SK-N-SH treated with all-trans-retinoic acid at 6 μM for 48 hours (cell line): ENCODE measurements around the gene DAB1.

Experiments
- BACH2 ChIP-seq: fragments of 250-450 bp; sonication (Bioruptor Pico); IDR thresholded peaks from 2 replicates; pipeline ENCODE4 v1.9.0; 2021; ENCODE audit warnings: mild to moderate bottlenecking, borderline replicate concordance
- CREB5 ChIP-seq: fragments of 250-450 bp; sonication (Bioruptor Pico); IDR thresholded peaks from 2 replicates; pipeline ENCODE4 v1.5.1; 2020; ENCODE audit warnings: low read depth, mild to moderate bottlenecking, moderate library complexity
- CSDC2 ChIP-seq: fragments of 250-450 bp; sonication (Bioruptor Pico); IDR thresholded peaks from 2 replicates; pipeline ENCODE4 v1.5.0; 2020; ENCODE audit warnings: mild to moderate bottlenecking, moderate library complexity
- ESRRG ChIP-seq: fragments of 250-450 bp; sonication (Bioruptor Pico); IDR thresholded peaks from 2 replicates; pipeline ENCODE4 v1.6.1; 2021; ENCODE audit warnings: mild to moderate bottlenecking
- PPARA ChIP-seq: fragments of 250-450 bp; sonication (Bioruptor Pico); IDR thresholded peaks from 2 replicates; pipeline ENCODE4 v1.5.0; 2020; ENCODE audit warnings: mild to moderate bottlenecking, borderline replicate concordance
- RARB ChIP-seq: fragments of 250-450 bp; sonication (Bioruptor Pico); IDR thresholded peaks from 2 replicates; pipeline ENCODE4 v1.8.0; 2021; ENCODE audit warnings: mild to moderate bottlenecking, moderate library complexity
- SNAI2 ChIP-seq: fragments of 250-450 bp; sonication (Bioruptor Pico); IDR thresholded peaks from 2 replicates; pipeline ENCODE4 v1.5.0; 2020; ENCODE audit warnings: mild to moderate bottlenecking, moderate library complexity
- ZFP3 ChIP-seq: fragments of 250-450 bp; sonication (Bioruptor Pico); IDR thresholded peaks from 2 replicates; pipeline ENCODE4 v1.5.0; 2020; ENCODE audit warnings: mild to moderate bottlenecking, moderate library complexity
- ZFP30 ChIP-seq: fragments of 450-650 bp; formaldehyde crosslinking; IDR thresholded peaks from 2 replicates; pipeline ENCODE4 v1.5.0; 2022; ENCODE audit warnings: mild to moderate bottlenecking, moderate library complexity

GRCh38 chr1:57393058-57393584 lies 30.7 kb downstream of the DAB1 start:
- TF ChIP-seq SNAI2 (CRISPR knock-in tag) = no peak
- no peak for TF ChIP-seq ZFP3 (CRISPR knock-in tag)
- TF ChIP-seq CREB5 (CRISPR knock-in tag) = no peak
- no peak for TF ChIP-seq RARB (CRISPR knock-in tag)
- no peak for TF ChIP-seq CSDC2
- TF ChIP-seq ESRRG (CRISPR knock-in tag) = no peak
- TF ChIP-seq PPARA (CRISPR knock-in tag) = no peak
- no peak for TF ChIP-seq ZFP30 (CRISPR knock-in tag)
- TF ChIP-seq BACH2 (CRISPR knock-in tag) = no peak
